HG02840 (cell line): Measurements from ENCODE around the gene RARG.
"Not testable (repeated sequence)": the region's sequence is repeated elsewhere in the genome, so short reads cannot be mapped to it uniquely, and the experiment has no call there.

Source experiments
- ATAC-seq: cut with Tn5 transposase; IDR thresholded peaks from one replicate; pipeline ENCODE4 v1.9.1; 2021; ENCODE audit warnings: mild to moderate bottlenecking, moderate library complexity, moderate number of reproducible peaks; ENCODE audit not compliant: unreplicated experiment, low FRiP score

Gene RARG

DNA sequence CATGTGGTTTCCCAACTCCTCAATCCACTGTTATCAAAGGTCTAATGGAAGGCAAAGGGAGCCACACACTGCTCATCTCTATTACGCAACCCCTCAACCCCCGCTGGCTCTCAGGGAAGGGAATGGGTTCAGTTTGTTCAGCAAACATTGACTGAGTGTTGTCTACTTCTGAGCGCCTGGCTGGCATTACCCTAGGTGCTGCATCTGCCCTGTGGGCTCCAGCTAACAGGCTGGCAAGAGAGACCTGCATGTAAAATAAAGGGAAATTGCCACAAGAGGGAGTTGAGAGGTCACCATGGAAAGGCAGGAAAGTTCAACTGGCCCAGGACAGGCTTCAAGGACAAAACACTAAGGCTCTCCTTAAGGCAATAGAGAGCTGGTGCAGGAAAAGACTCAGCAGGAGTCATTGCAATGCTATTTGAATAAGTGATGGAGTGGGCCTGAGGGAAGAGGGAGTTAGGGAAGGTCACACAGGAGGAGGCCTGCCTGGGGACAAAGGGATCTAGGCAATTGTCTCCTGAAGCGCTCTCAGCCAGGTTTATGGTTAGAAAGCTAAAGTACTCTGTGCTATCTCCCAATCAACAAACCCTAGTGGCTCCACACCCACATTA, 57.0 kb downstream of the RARG start:
- no peak for ATAC-seq

DNA sequence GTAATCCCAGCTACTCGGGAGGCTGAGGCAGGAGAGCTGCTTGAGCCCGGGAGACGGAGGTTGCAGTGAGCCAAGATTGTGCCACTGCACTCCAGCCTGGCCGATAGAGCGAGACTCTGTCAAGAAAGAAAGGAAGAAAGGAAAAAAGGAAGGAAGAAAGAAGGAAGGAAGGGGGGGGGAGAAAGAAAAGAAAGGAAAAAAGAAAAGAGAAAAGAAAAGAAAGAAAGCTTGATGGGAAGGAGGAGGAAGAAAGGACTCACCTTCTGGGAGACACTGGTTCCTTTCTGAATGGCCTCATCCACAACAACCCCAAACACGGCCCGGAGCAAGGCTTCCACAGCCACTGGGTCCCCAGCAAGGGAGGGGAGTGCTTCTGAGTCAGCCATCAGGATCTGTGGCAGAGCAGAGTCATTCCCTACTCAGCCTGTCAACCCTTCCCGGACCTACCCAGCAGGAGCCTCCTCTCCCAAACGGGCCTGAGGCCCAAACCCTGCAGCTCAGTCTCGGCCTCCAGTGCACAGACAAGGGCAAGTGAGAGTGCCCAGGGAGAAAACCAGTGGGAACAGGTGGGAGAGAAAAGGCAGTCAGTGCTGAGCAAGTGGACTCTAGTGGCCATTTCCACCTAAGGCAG, 58.8 kb downstream of the RARG start:
- ATAC-seq, result no peak

DNA sequence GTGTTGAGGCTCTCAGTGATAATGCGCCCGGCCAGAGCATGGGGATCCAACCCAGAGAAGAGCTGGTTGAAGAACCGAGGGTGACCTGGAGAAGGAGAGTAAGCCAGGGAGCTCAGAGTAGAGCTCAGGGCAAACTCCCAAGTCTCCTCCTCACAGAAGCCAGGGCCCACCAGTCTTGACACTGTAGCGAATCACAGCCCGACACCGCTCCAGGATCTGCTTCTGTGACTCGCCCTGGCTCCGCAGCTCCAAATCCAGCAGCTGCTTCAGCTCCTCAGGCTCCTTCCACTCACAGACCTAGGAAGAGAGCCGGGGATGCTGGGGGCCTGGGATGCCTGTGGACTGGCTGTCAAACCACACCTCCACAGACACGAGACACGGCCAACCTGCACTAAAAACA, 59.7 kb downstream of the RARG start:
- no peak for ATAC-seq

DNA sequence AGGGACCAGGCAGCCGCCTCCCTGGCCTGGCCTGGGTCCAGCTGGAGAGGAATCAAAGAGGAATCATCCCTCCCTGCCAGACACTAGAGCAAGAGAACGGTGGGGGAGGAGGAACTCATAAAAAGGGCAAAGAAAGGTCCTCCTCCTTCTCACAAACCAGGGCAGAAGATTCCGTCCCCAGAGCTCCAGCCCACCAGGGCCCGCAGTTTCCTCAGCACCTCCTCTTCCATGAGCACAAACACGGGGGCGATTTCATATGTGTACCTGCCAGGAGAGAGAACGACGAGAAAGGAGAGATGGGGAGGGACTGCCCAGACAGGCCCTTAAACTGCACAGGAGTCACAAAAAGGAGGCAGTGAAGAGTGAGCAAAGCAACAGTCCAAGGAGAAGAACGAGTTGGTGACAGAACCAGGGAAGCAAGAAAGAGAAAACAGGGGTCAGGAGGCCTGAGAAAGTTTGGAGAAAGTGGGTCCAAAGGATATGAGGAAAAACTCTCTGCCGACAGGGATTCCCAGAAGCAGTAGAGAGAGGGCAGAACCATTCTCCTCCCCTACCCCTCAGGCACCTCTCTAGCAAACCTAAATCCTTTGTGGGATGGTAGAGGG, 60.2 kb downstream of the RARG start:
- no peak for ATAC-seq

DNA sequence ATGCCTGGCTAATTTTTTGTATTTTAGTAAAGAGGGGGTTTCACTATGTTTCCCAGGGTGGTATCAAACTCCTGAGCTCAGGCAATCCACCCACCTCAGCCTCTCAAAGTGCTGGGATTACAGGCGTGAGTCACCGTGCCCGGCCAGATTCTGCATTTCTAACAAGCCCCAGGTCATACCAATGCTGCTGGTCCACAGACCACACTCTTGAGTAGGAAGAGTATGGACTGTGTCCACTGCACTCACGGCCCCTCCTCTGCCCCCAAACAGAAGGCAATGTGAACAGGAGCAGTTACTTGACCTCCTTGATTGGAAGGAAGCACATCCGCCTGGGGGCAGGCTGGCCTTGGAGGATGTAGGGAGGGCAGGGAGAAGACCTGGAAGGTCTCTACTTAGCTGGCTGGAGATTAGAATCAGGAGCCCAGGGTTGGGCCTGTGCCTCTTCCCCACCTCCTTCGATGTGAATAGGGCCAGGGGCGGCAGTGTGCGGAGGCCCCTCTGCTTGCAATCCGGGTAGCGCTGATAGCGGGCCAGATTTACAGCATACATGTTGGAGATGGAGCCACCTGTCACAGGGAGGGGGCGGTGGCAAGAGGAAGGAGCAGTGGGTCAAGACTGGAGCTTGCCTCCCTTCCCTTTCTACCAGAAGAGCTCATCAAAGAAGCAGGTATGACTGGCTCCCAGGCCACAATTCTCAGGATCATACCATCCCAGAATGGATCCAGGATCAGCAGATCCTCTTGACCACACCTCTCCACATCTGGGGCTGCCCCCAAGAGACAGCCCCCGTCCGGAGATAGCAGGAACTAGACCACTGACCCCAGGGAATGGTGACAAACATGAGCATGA, 60.9 kb downstream of the RARG start:
- ATAC-seq, result no peak

DNA sequence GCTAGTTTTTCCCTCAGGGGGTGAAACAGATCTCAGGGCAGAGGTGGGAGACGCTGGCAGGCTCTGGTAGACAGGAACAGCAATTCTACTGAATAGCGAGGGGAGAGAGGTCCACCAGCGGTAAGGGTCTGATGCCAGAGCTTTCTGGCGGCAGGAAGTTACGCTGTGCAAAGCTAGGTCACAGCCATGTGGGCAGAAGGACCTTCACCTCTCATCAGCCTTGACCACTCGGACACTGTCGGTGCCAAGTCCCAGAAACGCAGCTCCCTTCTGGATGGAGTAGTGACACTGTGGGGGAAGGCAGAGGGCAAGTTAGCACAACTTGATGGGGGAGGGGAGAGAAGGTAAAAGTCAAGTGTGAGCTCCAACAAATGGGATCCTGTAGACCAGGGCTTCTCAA, 61.8 kb downstream of the RARG start:
- ATAC-seq, result no peak

DNA sequence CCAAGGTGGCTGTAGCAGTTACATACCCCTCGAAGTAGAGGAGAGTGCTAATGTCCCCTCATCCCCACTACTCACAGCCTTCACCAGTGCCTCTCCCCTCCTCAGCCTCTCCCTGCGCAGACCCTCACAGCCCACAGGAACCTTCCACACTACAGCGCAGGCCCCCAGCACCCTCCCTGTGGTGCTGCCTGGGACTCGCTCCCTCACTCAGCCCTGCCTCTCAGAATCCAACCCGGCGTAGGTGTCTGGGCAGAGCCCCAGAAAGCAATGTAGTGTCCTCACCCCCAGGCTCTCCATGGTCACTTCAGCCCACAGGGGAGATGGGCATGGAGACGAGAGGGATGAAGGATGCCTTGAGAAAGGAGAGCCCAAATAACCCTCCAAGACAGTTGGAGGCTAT, 62.4 kb downstream of the RARG start:
- no peak for ATAC-seq

DNA sequence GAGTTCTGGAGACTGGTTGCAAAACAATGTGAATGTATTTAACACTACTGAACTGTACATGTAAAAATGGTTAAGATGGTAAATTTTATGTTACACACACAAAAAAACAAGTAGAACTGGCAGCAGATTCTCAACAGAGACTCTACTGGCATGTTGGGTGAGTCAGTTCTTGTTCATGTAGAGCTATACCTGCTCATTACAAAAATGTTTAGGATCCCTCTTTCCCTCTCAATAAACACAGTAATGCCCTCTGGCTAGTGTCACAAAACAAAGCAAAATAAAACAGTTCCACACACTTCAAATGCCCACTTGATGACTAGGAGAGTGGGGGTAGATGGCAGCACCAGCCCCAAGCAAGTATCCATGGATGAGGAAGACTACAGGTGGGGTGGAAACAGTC, 65.2 kb downstream of the RARG start:
- no peak for ATAC-seq

DNA sequence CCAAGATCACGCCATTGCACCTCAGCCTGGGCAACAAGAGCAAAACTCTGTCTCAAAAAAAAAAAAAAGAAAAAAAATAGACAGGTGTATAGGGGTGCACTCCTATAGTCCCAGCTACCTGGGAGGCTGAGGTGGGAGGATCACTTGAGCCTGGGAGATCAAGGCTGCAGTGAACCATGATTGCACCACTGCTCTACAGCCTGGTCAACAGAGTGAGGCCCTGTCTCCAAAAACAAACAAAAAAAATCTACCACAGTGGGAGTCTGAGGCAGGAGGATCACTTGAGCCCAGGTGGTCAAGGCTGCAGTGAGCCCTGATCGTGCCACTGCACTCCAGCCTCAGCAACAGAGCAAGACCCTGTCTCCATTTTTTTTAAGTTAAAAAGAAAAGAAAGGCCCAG, 69.0 kb downstream of the RARG start:
- ATAC-seq, result not testable (repeated sequence)

DNA sequence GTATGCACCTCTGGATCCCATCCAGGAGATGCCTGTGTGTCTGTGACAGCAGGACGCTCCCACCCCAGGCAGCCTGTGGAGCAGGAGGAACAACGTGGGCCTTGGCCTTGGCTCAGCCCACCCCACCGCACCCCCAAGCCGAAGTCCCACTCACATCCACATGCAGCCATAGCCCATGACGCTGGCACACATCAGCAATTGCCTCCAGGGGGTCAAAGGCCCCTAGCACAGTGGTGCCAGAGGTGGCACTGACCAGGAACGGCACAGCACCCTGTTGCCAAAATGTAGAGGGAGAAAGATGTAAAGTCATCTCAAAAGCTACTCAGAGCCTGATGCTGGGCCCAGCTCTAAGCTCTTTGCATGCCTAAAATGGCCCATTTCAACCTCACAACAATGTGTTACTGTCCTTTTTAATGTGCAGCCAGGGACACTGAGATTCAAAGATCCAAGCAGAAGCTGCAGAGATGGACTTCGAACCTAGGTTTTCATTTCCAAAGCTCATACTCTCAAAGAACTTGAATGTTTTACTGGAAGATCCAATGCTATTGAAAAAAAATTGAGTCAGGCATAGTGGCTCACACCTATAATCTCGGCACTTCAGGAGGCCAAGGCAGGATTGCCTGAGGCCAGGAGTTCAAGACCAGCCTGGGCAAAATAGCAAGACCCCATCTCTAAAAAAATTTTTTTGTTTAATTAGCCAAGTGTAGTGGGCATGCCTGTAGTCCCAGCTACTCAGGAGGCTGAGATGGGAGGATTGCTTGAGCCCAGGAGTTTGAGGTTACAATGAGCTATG, 70.7 kb downstream of the RARG start:
- no peak for ATAC-seq

DNA sequence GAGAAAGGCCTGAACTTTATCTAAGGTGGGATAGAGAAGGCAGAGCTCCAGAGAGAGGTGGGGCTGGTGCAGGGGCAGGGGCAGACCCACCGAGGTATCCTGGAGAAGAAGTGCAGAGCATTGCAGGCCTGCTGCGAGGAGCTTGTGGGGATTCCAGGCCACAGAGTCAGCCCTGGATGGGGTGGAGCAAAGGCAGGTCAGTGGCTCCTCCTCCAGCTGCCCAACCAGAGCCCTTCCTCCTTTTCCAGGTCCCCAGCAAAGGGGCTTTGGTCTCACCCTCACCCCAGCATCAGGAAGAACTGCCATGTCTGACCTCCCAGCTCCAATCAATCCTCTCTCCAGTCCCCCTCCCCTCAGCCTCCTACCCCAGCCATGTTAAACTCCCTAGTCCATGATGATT, 71.3 kb downstream of the RARG start:
- no peak for ATAC-seq
